K562 (cell line): ENCODE data around the gene TIGAR. TPM values are rescaled to one million over a fixed set of nuclear protein-coding genes. Genes with fewer than 3 reads are reported as not detected.
A peak's percentile ranks its signal among the peaks of the same experiment; 100 is the strongest.

Experiments
- GTF2A2 ChIP-seq: IDR thresholded peaks from 2 replicates; pipeline ENCODE4 v1.6.1; 2016; ENCODE audit warnings: mild to moderate bottlenecking, missing genetic modification characterization, missing compliant biosample characterization
- MCM2 ChIP-seq: fragments of 450-650 bp; IDR thresholded peaks from 2 replicates; pipeline ENCODE4 v1.6.1; 2017; ENCODE audit warnings: low read depth, mild to moderate bottlenecking
- NFIC ChIP-seq: fragments of 450-650 bp; IDR thresholded peaks from 2 replicates; pipeline ENCODE4 v1.6.1; 2017; ENCODE audit warnings: mild to moderate bottlenecking, inconsistent platforms
- SMAD3 ChIP-seq: fragments of 450-650 bp; formaldehyde crosslinking; conservative IDR thresholded peaks from 2 replicates; pipeline ENCODE4 v1.4.0; 2020; ENCODE audit warnings: mild to moderate bottlenecking
- TEAD1 ChIP-seq, 2 experiments: fragments of 450-650 bp in 1 of 2; sonication (generic) in 1 of 2; formaldehyde crosslinking; IDR thresholded peaks; 2 replicates each; pipeline versions ENCODE4 v1.4.0 to v1.8.0; 2020 to 2022; ENCODE audit warnings: mild to moderate bottlenecking in 2 of 2, missing genetic modification reagents in 1 of 2
- ZBED1 ChIP-seq: IDR thresholded peaks from 2 replicates; pipeline ENCODE4 v1.6.1; 2014
- ZBTB8A ChIP-seq: fragments of 450-650 bp; IDR thresholded peaks from 2 replicates; pipeline ENCODE4 v1.6.1; 2018; ENCODE audit warnings: mild to moderate bottlenecking, moderate library complexity; ENCODE audit not compliant: partially characterized antibody
- ZNF23 ChIP-seq: fragments of 250-450 bp; sonication (Bioruptor Pico); IDR thresholded peaks from 2 replicates; pipeline ENCODE4 v1.4.0; 2020; ENCODE audit warnings: mild to moderate bottlenecking
- polyA plus RNA-seq, 8 experiments: library from polyadenylated mRNA; depleted of rRNA in 4 of 8; stranded (reverse) in 5 of 8; unstranded in 3 of 8; fragments of >200 nt; fragmentation: Nextera tagmentation in 2 of 8; fragmentation: Illumina TruSeq in 1 of 8; extraction: Ambion mirVana in 2 of 8; extraction: Trizol in 1 of 8; gene quantifications; 2 replicates each; pipeline versions ENCODE4 v1.2.1 to v1.2.3, GENCODE V29; 2011 to 2014; ENCODE audit warnings: inconsistent platforms in 1 of 8, missing spikeins in 1 of 8
- total RNA-seq, 7 experiments: library from RNA; depleted of rRNA in 6 of 7; stranded (reverse); fragments of >200 nt in 6 of 7; fragmentation: Illumina TruSeq in 2 of 7; extraction: Trizol in 2 of 7; gene quantifications; 2 replicates each; pipeline versions ENCODE4 v1.2.1 to v1.2.3, GENCODE V29; 2011 to 2021; ENCODE audit warnings: low replicate concordance in 1 of 7
- TF ChIP-seq, protein P1 (sequence below), 2 experiments: fragments of 450-650 bp in 1 of 2; sonication (generic) in 1 of 2; formaldehyde crosslinking in 1 of 2; IDR thresholded peaks in 1 of 2; conservative IDR thresholded peaks in 1 of 2; 2 replicates each; pipeline versions ENCODE4 v1.6.1 to v1.8.1; 2016 to 2023; ENCODE audit warnings: mild to moderate bottlenecking in 2 of 2, moderate library complexity in 2 of 2, inconsistent platforms in 1 of 2, missing genetic modification reagents in 1 of 2
- TF ChIP-seq, protein P2 (sequence below): fragments of 250-450 bp; sonication (Bioruptor Pico); IDR thresholded peaks from 2 replicates; pipeline ENCODE4 v1.8.0; 2021; ENCODE audit warnings: moderate library complexity, mild to moderate bottlenecking, inconsistent platforms
- TF ChIP-seq, protein P3 (sequence below): fragments of 250-450 bp; sonication (Bioruptor Pico); IDR thresholded peaks from 2 replicates; pipeline ENCODE4 v1.8.0; 2022; ENCODE audit warnings: inconsistent platforms, mild to moderate bottlenecking, moderate library complexity, borderline replicate concordance
- TF ChIP-seq, protein P4 (sequence below): sonication (generic); IDR thresholded peaks from 2 replicates; pipeline ENCODE4 v1.6.1; 2016
- TF ChIP-seq, protein P5 (sequence below): fragments of 150-350 bp; IDR thresholded peaks from 2 replicates; pipeline ENCODE4 v1.6.1; 2014; ENCODE audit warnings: low read depth, mild to moderate bottlenecking, low read length, borderline replicate concordance
- TF ChIP-seq, protein P6 (sequence below): fragments of 250-450 bp; sonication (Bioruptor Pico); IDR thresholded peaks from 2 replicates; pipeline ENCODE4 v1.4.0; 2020

The TIGAR gene
- total and polyA plus RNA-seq, 9 of the 15 experiments (the other 6 are each of a cell fraction or from before 2014, with no cell fraction given) = 0.11 to 1.0 (median 0.53) TPM; not detected in 2

DNA sequence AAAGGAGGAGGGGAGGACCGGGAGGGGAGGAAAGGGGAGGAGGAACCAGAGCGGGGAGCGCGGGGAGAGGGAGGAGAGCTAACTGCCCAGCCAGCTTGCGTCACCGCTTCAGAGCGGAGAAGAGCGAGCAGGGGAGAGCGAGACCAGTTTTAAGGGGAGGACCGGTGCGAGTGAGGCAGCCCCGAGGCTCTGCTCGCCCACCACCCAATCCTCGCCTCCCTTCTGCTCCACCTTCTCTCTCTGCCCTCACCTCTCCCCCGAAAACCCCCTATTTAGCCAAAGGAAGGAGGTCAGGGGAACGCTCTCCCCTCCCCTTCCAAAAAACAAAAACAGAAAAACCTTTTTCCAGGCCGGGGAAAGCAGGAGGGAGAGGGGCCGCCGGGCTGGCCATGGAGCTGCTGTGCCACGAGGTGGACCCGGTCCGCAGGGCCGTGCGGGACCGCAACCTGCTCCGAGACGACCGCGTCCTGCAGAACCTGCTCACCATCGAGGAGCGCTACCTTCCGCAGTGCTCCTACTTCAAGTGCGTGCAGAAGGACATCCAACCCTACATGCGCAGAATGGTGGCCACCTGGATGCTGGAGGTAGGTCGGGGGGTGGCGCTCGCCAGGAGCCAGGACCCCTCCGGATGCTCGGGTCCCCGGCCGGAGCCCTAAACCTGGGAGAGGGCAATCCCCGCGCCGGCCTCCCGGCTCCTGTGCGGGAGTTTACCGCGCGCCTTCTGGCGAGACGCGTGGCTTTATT lies 47.2 kb upstream of the TIGAR start, which contains the start of gene CCND2 (continued):
- TF ChIP-seq, protein P1, sequence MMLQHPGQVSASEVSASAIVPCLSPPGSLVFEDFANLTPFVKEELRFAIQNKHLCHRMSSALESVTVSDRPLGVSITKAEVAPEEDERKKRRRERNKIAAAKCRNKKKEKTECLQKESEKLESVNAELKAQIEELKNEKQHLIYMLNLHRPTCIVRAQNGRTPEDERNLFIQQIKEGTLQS (IDR thresholded peaks at IDR 0.05) = peak; percentile 91
- TF ChIP-seq, protein P1 (CRISPR knock-in tag; conservative IDR thresholded peaks at IDR 0.05) = no peak
- TF ChIP-seq GTF2A2 (tag) (no peak), NFIC (peak; percentile 24; the same call in 1 of the 2 replicates), ZBTB8A (no peak), MCM2 (no peak), TEAD1 (CRISPR knock-in tag; IDR thresholded peaks at IDR 0.05) (no peak), ZNF23 (CRISPR knock-in tag) (no peak), SMAD3 (CRISPR knock-in tag) (no peak), ZBED1 (no peak)
- TF ChIP-seq, protein P2, sequence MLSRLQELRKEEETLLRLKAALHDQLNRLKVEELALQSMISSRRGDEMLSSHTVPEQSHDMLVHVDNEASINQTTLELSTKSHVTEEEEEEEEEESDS (CRISPR knock-in tag) = no peak
- TF ChIP-seq, protein P3, sequence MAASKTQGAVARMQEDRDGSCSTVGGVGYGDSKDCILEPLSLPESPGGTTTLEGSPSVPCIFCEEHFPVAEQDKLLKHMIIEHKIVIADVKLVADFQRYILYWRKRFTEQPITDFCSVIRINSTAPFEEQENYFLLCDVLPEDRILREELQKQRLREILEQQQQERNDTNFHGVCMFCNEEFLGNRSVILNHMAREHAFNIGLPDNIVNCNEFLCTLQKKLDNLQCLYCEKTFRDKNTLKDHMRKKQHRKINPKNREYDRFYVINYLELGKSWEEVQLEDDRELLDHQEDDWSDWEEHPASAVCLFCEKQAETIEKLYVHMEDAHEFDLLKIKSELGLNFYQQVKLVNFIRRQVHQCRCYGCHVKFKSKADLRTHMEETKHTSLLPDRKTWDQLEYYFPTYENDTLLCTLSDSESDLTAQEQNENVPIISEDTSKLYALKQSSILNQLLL (CRISPR knock-in tag) = no peak
- TF ChIP-seq, protein P4, sequence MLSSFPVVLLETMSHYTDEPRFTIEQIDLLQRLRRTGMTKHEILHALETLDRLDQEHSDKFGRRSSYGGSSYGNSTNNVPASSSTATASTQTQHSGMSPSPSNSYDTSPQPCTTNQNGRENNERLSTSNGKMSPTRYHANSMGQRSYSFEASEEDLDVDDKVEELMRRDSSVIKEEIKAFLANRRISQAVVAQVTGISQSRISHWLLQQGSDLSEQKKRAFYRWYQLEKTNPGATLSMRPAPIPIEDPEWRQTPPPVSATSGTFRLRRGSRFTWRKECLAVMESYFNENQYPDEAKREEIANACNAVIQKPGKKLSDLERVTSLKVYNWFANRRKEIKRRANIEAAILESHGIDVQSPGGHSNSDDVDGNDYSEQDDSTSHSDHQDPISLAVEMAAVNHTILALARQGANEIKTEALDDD = no peak
- TF ChIP-seq, protein P5, sequence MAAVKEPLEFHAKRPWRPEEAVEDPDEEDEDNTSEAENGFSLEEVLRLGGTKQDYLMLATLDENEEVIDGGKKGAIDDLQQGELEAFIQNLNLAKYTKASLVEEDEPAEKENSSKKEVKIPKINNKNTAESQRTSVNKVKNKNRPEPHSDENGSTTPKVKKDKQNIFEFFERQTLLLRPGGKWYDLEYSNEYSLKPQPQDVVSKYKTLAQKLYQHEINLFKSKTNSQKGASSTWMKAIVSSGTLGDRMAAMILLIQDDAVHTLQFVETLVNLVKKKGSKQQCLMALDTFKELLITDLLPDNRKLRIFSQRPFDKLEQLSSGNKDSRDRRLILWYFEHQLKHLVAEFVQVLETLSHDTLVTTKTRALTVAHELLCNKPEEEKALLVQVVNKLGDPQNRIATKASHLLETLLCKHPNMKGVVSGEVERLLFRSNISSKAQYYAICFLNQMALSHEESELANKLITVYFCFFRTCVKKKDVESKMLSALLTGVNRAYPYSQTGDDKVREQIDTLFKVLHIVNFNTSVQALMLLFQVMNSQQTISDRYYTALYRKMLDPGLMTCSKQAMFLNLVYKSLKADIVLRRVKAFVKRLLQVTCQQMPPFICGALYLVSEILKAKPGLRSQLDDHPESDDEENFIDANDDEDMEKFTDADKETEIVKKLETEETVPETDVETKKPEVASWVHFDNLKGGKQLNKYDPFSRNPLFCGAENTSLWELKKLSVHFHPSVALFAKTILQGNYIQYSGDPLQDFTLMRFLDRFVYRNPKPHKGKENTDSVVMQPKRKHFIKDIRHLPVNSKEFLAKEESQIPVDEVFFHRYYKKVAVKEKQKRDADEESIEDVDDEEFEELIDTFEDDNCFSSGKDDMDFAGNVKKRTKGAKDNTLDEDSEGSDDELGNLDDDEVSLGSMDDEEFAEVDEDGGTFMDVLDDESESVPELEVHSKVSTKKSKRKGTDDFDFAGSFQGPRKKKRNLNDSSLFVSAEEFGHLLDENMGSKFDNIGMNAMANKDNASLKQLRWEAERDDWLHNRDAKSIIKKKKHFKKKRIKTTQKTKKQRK = no peak
- TF ChIP-seq, protein P6, sequence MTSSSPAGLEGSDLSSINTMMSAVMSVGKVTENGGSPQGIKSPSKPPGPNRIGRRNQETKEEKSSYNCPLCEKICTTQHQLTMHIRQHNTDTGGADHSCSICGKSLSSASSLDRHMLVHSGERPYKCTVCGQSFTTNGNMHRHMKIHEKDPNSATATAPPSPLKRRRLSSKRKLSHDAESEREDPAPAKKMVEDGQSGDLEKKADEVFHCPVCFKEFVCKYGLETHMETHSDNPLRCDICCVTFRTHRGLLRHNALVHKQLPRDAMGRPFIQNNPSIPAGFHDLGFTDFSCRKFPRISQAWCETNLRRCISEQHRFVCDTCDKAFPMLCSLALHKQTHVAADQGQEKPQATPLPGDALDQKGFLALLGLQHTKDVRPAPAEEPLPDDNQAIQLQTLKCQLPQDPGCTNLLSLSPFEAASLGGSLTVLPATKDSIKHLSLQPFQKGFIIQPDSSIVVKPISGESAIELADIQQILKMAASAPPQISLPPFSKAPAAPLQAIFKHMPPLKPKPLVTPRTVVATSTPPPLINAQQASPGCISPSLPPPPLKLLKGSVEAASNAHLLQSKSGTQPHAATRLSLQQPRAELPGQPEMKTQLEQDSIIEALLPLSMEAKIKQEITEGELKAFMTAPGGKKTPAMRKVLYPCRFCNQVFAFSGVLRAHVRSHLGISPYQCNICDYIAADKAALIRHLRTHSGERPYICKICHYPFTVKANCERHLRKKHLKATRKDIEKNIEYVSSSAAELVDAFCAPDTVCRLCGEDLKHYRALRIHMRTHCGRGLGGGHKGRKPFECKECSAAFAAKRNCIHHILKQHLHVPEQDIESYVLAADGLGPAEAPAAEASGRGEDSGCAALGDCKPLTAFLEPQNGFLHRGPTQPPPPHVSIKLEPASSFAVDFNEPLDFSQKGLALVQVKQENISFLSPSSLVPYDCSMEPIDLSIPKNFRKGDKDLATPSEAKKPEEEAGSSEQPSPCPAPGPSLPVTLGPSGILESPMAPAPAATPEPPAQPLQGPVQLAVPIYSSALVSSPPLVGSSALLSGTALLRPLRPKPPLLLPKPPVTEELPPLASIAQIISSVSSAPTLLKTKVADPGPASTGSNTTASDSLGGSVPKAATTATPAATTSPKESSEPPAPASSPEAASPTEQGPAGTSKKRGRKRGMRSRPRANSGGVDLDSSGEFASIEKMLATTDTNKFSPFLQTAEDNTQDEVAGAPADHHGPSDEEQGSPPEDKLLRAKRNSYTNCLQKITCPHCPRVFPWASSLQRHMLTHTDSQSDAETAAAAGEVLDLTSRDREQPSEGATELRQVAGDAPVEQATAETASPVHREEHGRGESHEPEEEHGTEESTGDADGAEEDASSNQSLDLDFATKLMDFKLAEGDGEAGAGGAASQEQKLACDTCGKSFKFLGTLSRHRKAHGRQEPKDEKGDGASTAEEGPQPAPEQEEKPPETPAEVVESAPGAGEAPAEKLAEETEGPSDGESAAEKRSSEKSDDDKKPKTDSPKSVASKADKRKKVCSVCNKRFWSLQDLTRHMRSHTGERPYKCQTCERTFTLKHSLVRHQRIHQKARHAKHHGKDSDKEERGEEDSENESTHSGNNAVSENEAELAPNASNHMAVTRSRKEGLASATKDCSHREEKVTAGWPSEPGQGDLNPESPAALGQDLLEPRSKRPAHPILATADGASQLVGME (CRISPR knock-in tag) = no peak
